ENCODE results near the gene FAM98C.

DNA sequence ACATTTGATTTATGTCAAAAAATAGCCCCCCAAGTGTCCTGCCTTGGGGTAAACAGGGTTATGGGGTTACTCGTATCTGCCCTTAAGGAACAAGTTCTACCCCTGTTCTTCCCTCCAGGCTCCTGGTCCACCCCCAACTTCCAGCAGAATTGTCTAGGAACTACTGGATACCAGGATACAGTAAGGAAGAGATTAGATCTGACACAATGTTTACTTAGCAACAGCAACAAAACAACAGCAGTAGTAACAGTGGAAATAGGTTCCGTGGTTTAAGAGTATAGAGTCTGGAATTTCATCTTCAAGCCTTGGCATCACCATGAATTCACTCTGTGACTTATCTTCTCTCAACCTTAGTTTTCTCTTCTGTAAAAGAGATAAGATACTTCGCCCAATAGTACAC lies 1.7 kb upstream of the FAM98C start:
- TF ChIP-seq, protein P1, sequence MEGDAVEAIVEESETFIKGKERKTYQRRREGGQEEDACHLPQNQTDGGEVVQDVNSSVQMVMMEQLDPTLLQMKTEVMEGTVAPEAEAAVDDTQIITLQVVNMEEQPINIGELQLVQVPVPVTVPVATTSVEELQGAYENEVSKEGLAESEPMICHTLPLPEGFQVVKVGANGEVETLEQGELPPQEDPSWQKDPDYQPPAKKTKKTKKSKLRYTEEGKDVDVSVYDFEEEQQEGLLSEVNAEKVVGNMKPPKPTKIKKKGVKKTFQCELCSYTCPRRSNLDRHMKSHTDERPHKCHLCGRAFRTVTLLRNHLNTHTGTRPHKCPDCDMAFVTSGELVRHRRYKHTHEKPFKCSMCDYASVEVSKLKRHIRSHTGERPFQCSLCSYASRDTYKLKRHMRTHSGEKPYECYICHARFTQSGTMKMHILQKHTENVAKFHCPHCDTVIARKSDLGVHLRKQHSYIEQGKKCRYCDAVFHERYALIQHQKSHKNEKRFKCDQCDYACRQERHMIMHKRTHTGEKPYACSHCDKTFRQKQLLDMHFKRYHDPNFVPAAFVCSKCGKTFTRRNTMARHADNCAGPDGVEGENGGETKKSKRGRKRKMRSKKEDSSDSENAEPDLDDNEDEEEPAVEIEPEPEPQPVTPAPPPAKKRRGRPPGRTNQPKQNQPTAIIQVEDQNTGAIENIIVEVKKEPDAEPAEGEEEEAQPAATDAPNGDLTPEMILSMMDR (IDR thresholded peaks at IDR 0.05), result no peak
- TF ChIP-seq, protein P2, sequence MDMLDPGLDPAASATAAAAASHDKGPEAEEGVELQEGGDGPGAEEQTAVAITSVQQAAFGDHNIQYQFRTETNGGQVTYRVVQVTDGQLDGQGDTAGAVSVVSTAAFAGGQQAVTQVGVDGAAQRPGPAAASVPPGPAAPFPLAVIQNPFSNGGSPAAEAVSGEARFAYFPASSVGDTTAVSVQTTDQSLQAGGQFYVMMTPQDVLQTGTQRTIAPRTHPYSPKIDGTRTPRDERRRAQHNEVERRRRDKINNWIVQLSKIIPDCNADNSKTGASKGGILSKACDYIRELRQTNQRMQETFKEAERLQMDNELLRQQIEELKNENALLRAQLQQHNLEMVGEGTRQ (CRISPR knock-in tag; IDR thresholded peaks at IDR 0.05), result no peak
- TF ChIP-seq TCF7 (CRISPR knock-in tag; IDR thresholded peaks at IDR 0.05; ENCODE audit: low read depth), result no peak
- TF ChIP-seq, protein P3, sequence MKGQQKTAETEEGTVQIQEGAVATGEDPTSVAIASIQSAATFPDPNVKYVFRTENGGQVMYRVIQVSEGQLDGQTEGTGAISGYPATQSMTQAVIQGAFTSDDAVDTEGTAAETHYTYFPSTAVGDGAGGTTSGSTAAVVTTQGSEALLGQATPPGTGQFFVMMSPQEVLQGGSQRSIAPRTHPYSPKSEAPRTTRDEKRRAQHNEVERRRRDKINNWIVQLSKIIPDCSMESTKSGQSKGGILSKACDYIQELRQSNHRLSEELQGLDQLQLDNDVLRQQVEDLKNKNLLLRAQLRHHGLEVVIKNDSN (CRISPR knock-in tag; IDR thresholded peaks at IDR 0.05), result no peak
- TF ChIP-seq NFYB (CRISPR knock-in tag; conservative IDR thresholded peaks at IDR 0.05; ENCODE audit: low read depth), result no peak
- TF ChIP-seq CREM (CRISPR knock-in tag; IDR thresholded peaks at IDR 0.05), result no peak
- TF ChIP-seq, protein P4, sequence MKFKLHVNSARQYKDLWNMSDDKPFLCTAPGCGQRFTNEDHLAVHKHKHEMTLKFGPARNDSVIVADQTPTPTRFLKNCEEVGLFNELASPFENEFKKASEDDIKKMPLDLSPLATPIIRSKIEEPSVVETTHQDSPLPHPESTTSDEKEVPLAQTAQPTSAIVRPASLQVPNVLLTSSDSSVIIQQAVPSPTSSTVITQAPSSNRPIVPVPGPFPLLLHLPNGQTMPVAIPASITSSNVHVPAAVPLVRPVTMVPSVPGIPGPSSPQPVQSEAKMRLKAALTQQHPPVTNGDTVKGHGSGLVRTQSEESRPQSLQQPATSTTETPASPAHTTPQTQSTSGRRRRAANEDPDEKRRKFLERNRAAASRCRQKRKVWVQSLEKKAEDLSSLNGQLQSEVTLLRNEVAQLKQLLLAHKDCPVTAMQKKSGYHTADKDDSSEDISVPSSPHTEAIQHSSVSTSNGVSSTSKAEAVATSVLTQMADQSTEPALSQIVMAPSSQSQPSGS (CRISPR knock-in tag; IDR thresholded peaks at IDR 0.05; ENCODE audit: borderline replicate concordance, low read depth), result no peak

Data from WTC11 (cell line).